HG03558 (cell line): ENCODE results near the gene USP34.
A peak's percentile ranks its signal among the peaks of the same experiment; 100 is the strongest.
"Not testable (repeated sequence)": the region's sequence is repeated elsewhere in the genome, so short reads cannot be mapped to it uniquely, and the experiment has no call there.

Experiments
- ATAC-seq: cut with Tn5 transposase; IDR thresholded peaks from one replicate; pipeline ENCODE4 v1.9.1; 2021; ENCODE audit warnings: moderate number of reproducible peaks; ENCODE audit not compliant: unreplicated experiment; ENCODE audit errors: extremely low read depth

The USP34 gene

GRCh38 chr2:61167579-61167978, 303.3 kb downstream of the USP34 start:
- ATAC-seq: no peak

GRCh38 chr2:61165946-61166345, 304.9 kb downstream of the USP34 start:
- ATAC-seq: no peak

GRCh38 chr2:61165082-61165481, 305.8 kb downstream of the USP34 start:
- ATAC-seq: not testable (repeated sequence)

GRCh38 chr2:61162721-61163120, 308.2 kb downstream of the USP34 start:
- no peak for ATAC-seq

GRCh38 chr2:61161888-61162287, 309.0 kb downstream of the USP34 start, which contains the start of gene C2orf74:
Gene C2orf74 (plus strand): TSS chr2:61162188. CDS start chr2:61162515, 327 bp downstream.
- no peak for ATAC-seq

- no peak for ATAC-seq
These were observed 312.4 kb downstream of the USP34 start for GRCh38 chr2:61158356-61158955.

- ATAC-seq: no peak
These were observed 313.4 kb downstream of the USP34 start for GRCh38 chr2:61157371-61158003.

- no peak for ATAC-seq
These were observed 319.5 kb downstream of the USP34 start for GRCh38 chr2:61151436-61151835.

GRCh38 chr2:61149074-61149473, 321.8 kb downstream of the USP34 start:
- no peak for ATAC-seq

- not testable (repeated sequence) for ATAC-seq
These were observed 322.8 kb downstream of the USP34 start for GRCh38 chr2:61148091-61148490.

- no peak for ATAC-seq
These were observed 324.9 kb downstream of the USP34 start for GRCh38 chr2:61145990-61146389.

- ATAC-seq: peak; percentile 94
These were observed 326.1 kb downstream of the USP34 start for GRCh38 chr2:61144697-61145268.

- ATAC-seq: no peak
These were observed 329.7 kb downstream of the USP34 start for GRCh38 chr2:61141151-61141550.

- ATAC-seq: no peak
These were observed 332.0 kb downstream of the USP34 start for GRCh38 chr2:61138859-61139258.
